HCT116 (cell line): ENCODE measurements around the gene NPB.

Source experiments
- CBX3 ChIP-seq: IDR thresholded peaks from 2 replicates; pipeline ENCODE4 v1.6.1; 2012; ENCODE audit warnings: low read depth
- EGR1 ChIP-seq: IDR thresholded peaks from 2 replicates; pipeline ENCODE4 v1.6.1; 2012; ENCODE audit warnings: low read depth
- EZH2 ChIP-seq: fragments of 200-600 bp; sonication (generic); IDR thresholded peaks from 2 replicates; pipeline ENCODE4 v1.6.1; 2017; ENCODE audit warnings: antibody characterized with exemption, mixed run types
- EZH2phosphoT487 ChIP-seq: fragments of 200-600 bp; IDR thresholded peaks from 2 replicates; pipeline ENCODE4 v1.6.1; 2018; ENCODE audit warnings: antibody characterized with exemption, borderline replicate concordance
- JUND ChIP-seq: IDR thresholded peaks from 2 replicates; pipeline ENCODE4 v1.6.1; 2012
- POLR2A ChIP-seq: IDR thresholded peaks from 2 replicates; pipeline ENCODE4 v1.7.0; 2011; ENCODE audit warnings: borderline replicate concordance; ENCODE audit not compliant: insufficient read depth, insufficient read length; ENCODE audit errors: extremely low read depth
- POLR2AphosphoS5 ChIP-seq: IDR thresholded peaks from 2 replicates; pipeline ENCODE4 v1.6.1; 2011; ENCODE audit warnings: mild to moderate bottlenecking, low read depth, low read length, moderate library complexity
- RAD21 ChIP-seq: IDR thresholded peaks from 2 replicates; pipeline ENCODE4 v1.6.1; 2012; ENCODE audit warnings: low read depth, mild to moderate bottlenecking
- SIN3A ChIP-seq: IDR thresholded peaks from 2 replicates; pipeline ENCODE4 v1.6.1; 2012; ENCODE audit warnings: low read depth
- ZFX ChIP-seq: fragments of 450-650 bp; IDR thresholded peaks from 2 replicates; pipeline ENCODE4 v1.6.1; 2017
- TF ChIP-seq, protein P1 (sequence below), 3 experiments: fragments of 200-600 bp in 1 of 3; sonication (generic) in 1 of 3; IDR thresholded peaks in 2 of 3; conservative IDR thresholded peaks in 1 of 3; 2 replicates each; pipeline ENCODE4 v1.5.1; 2012 to 2017; ENCODE audit warnings: low read depth in 2 of 3, low read length in 2 of 3, antibody characterized with exemption in 1 of 3, borderline replicate concordance in 1 of 3, control low read depth in 1 of 3, mild to moderate bottlenecking in 1 of 3, mixed read lengths in 1 of 3, mixed run types in 1 of 3, moderate library complexity in 1 of 3; ENCODE audit not compliant: insufficient read depth in 1 of 3
- TF ChIP-seq, protein P2 (sequence below): IDR thresholded peaks from 2 replicates; pipeline ENCODE4 v1.6.1; 2012; ENCODE audit warnings: low read depth
- TF ChIP-seq, protein P3 (sequence below): IDR thresholded peaks from 2 replicates; pipeline ENCODE4 v1.6.1; 2012
- TF ChIP-seq, protein P4 (sequence below): IDR thresholded peaks from 2 replicates; pipeline ENCODE4 v1.6.1; 2012

DNA sequence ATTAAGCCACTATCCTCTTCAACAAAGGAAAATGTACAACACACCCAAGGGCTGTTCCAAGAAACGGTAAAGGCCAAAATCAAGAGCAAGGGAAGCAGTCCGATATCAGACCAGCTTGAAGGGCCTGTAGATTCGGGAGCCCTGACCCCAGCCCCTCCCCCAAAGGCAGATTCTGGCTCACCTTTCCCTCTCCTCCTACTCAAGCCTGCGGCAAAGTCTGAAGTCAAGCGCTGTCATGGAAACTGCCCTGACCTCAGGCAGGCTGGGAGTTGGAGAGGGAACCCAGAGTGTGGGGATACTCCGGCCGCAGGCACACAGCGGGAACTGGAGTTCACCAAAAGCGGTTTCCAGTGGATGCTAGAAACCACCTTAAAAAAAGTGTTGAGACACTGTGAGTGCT lies 12.4 kb upstream of the NPB start:
- TF ChIP-seq POLR2AphosphoS5 (no peak), POLR2A (no peak), SIN3A (no peak), EZH2 (no peak), ZFX (no peak), EGR1 (no peak), JUND (no peak), RAD21 (no peak), EZH2phosphoT487 (no peak), CBX3 (no peak)
- TF ChIP-seq, protein P1, sequence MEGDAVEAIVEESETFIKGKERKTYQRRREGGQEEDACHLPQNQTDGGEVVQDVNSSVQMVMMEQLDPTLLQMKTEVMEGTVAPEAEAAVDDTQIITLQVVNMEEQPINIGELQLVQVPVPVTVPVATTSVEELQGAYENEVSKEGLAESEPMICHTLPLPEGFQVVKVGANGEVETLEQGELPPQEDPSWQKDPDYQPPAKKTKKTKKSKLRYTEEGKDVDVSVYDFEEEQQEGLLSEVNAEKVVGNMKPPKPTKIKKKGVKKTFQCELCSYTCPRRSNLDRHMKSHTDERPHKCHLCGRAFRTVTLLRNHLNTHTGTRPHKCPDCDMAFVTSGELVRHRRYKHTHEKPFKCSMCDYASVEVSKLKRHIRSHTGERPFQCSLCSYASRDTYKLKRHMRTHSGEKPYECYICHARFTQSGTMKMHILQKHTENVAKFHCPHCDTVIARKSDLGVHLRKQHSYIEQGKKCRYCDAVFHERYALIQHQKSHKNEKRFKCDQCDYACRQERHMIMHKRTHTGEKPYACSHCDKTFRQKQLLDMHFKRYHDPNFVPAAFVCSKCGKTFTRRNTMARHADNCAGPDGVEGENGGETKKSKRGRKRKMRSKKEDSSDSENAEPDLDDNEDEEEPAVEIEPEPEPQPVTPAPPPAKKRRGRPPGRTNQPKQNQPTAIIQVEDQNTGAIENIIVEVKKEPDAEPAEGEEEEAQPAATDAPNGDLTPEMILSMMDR (IDR thresholded peaks at IDR 0.05 in 2 of 3, conservative IDR thresholded peaks at IDR 0.05 in 1 of 3; ENCODE audit: borderline replicate concordance in 1 of 3, insufficient read depth in 1 of 3, low read depth in 2 of 3, low read length in 2 of 3), result no peak
- TF ChIP-seq, protein P2, sequence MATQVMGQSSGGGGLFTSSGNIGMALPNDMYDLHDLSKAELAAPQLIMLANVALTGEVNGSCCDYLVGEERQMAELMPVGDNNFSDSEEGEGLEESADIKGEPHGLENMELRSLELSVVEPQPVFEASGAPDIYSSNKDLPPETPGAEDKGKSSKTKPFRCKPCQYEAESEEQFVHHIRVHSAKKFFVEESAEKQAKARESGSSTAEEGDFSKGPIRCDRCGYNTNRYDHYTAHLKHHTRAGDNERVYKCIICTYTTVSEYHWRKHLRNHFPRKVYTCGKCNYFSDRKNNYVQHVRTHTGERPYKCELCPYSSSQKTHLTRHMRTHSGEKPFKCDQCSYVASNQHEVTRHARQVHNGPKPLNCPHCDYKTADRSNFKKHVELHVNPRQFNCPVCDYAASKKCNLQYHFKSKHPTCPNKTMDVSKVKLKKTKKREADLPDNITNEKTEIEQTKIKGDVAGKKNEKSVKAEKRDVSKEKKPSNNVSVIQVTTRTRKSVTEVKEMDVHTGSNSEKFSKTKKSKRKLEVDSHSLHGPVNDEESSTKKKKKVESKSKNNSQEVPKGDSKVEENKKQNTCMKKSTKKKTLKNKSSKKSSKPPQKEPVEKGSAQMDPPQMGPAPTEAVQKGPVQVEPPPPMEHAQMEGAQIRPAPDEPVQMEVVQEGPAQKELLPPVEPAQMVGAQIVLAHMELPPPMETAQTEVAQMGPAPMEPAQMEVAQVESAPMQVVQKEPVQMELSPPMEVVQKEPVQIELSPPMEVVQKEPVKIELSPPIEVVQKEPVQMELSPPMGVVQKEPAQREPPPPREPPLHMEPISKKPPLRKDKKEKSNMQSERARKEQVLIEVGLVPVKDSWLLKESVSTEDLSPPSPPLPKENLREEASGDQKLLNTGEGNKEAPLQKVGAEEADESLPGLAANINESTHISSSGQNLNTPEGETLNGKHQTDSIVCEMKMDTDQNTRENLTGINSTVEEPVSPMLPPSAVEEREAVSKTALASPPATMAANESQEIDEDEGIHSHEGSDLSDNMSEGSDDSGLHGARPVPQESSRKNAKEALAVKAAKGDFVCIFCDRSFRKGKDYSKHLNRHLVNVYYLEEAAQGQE, result no peak
- TF ChIP-seq, protein P3, sequence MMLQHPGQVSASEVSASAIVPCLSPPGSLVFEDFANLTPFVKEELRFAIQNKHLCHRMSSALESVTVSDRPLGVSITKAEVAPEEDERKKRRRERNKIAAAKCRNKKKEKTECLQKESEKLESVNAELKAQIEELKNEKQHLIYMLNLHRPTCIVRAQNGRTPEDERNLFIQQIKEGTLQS, result no peak
- TF ChIP-seq, protein P4, sequence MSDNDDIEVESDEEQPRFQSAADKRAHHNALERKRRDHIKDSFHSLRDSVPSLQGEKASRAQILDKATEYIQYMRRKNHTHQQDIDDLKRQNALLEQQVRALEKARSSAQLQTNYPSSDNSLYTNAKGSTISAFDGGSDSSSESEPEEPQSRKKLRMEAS, result no peak
